Esophagus (tissue), 2 donors: ENCODE measurements around the gene CFAP54. TPM values are rescaled to one million over a fixed set of nuclear protein-coding genes. Genes with fewer than 3 reads are reported as not detected.

Experiments
- H3K27ac ChIP-seq, 2 donors: one replicate each; pipeline ENCODE4 v1.5.1; 2013; ENCODE audit warnings: low read depth in 2 of 2, mild to moderate bottlenecking in 2 of 2, inconsistent platforms in 1 of 2, low read length in 1 of 2, moderate library complexity in 1 of 2
- H3K27me3 ChIP-seq, 2 donors: one replicate each; pipeline ENCODE4 v1.6.1; 2013; ENCODE audit warnings: low read length in 2 of 2, control low read depth in 1 of 2, mild to moderate bottlenecking in 1 of 2; ENCODE audit not compliant: insufficient read depth in 2 of 2, control insufficient read depth in 1 of 2
- H3K36me3 ChIP-seq, 2 donors: one replicate each; pipeline ENCODE4 v1.6.1; 2013; ENCODE audit warnings: low read length in 1 of 2; ENCODE audit not compliant: control insufficient read depth in 2 of 2, insufficient read depth in 2 of 2
- H3K4me1 ChIP-seq, 2 donors: one replicate each; pipeline ENCODE4 v1.6.1; 2013; ENCODE audit warnings: low read length in 1 of 2; ENCODE audit not compliant: control insufficient read depth in 2 of 2, insufficient read depth in 2 of 2
- H3K4me3 ChIP-seq, 2 donors: one replicate each; pipeline ENCODE4 v1.5.1; 2013; ENCODE audit warnings: low read length in 2 of 2, mild to moderate bottlenecking in 2 of 2, low read depth in 1 of 2, moderate library complexity in 1 of 2
- H3K9me3 ChIP-seq, 2 donors: one replicate each; pipeline ENCODE4 v1.6.1; 2013; ENCODE audit warnings: mild to moderate bottlenecking in 2 of 2, low read depth in 1 of 2, low read length in 1 of 2, moderate library complexity in 1 of 2; ENCODE audit not compliant: control insufficient read depth in 2 of 2, insufficient read depth in 1 of 2
- WGBS, 2 donors: extraction: QIAGEN DNeasy Blood & Tissue Kit; methylation state at CpG; one replicate each; pipeline ENCODE4 v1.1.7; 2013; 5-methylcytosine and 5-hydroxymethylcytosine counted together
- polyA plus RNA-seq, 2 donors: library from polyadenylated mRNA; stranded (reverse); fragments of 200-250 nt; gene quantifications; one replicate each; pipeline ENCODE4 v1.2.3, GENCODE V29; 2013
- donor health status: healthy with polysubstance abuse.
- donor health status: Bipolar disorder and iron deficiency.

CFAP54 gene
- polyA plus RNA-seq, 2 donors, result 0.06 to 0.08 TPM

DNA sequence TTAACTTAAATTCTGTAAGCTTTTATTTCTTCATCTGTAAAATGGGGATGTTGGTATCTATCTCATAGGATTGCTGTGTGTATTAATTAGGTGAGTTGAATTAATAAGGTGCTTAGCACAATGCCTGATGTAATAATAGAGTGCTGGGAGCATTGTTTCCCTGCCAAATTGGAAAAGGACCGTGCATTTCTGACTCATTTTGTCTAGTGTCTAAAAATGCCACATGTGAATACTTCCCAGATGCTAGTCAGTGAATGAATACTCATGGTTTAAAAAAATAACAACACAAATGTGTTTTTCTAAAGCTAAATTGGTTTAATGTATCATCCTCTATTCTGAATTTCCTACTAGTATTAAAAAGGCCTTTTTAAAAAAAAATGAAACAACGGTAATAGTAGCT, 372.3 kb downstream of the CFAP54 start:
- no peaks in the 10 kb centered on the region for H3K4me1 ChIP-seq
- no peak overlapping the region for H3K27ac ChIP-seq
- H3K9me3 ChIP-seq, result no peaks in the 10 kb centered on the region
- no peak overlapping the region for H3K4me3 ChIP-seq
- no peaks in the 10 kb centered on the region for H3K36me3 ChIP-seq
- WGBS, 2 donors, result 59 to 61% methylated on average over 2 of the region's 2 CpGs
- no peaks in the 10 kb centered on the region for H3K27me3 ChIP-seq

DNA sequence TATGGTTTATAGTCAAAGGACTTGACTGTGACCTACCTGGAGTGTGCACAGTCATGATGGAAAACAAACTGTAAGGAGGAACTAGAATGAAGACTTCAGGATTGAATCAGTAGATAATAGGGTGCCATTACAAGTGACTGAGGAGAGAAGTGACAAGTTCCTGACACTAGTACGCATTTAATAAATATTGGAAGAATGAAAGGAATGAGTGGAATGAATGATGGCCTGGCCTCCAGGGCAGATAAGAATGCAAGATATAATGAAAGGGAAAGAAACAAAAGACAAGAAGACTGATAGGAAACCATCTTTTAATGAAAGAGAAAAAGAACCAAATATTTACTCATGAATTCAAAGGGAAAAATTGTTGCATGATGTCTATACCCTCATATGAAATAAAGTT, 372.9 kb downstream of the CFAP54 start:
- no peaks in the 10 kb centered on the region for H3K9me3 ChIP-seq
- H3K36me3 ChIP-seq, result no peaks in the 10 kb centered on the region
- H3K4me3 ChIP-seq, result no peak overlapping the region
- H3K27me3 ChIP-seq, result no peaks in the 10 kb centered on the region
- no peaks in the 10 kb centered on the region for H3K4me1 ChIP-seq
- H3K27ac ChIP-seq, result no peak overlapping the region
- WGBS, 2 donors, result 79 to 89% methylated on average over 1 of the region's 1 CpG

DNA sequence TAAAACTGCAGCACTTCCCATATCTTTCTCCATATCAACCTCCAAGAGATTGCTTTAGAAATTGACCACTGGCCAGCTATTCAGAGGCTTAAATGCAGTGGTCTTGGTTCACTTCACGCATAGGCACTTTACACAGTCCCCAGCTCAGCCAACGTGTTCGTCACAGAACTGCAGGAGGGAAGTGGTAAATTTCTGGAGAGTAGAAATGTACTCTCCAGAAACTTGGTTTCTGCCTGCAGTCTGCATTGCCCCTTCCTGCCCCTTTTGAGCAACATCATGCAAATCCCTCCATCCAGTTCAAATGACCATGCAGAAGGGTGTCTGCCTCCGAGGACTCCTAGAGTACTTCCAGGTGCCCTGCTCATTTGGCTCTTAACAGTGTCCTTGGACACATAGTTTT, 375.0 kb downstream of the CFAP54 start:
- no peaks in the 10 kb centered on the region for H3K36me3 ChIP-seq
- WGBS, 2 donors, result 56 to 73% methylated on average over 4 of the region's 4 CpGs

DNA sequence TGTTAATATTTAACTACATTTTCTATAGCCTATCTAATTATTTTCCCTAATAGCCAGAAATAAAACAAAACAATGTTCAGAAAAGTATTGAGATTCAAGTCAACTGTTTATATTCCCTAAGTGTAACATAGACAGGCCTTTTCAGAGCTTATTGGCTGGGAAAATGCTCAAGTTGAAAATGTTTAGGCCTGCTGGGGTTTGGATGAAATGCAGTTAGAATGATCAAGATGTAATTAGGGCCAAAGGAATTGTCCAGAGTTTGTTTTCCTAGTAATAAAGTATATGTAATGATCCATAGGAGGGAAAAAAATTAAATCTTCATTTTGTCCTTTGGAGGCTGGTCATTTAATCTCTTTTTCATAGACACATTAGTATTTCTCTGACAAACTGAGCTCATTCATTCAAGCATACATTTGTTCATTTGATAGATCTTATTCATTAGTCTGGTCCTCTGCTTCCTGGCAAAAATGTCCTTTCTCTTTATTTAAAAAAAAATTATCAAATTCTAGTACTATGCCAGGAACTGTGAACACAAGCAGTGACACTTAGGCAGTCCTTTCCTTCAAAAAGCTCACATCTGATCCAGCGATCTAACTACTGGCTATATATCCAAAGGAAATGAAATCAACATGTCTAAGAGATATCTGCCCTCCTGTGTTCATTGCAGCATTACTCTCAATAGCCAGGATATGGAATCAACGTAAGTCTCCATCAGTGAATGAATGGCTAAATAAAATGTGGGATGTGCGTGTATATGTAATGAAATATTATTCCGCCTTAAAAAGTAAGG, 377.6 kb downstream of the CFAP54 start:
- 84 to 93% methylated on average over 4 of the region's 4 CpGs for WGBS, 2 donors
- Histone ChIP-seq H3K9me3 (no peaks in the 10 kb centered on the region), H3K36me3 (no peaks in the 10 kb centered on the region), H3K27me3 (no peaks in the 10 kb centered on the region), H3K4me3 (no peak overlapping the region), H3K27ac (no peak overlapping the region), H3K4me1 (no peaks in the 10 kb centered on the region)

More for the DNA sequence above, 375.0 kb downstream of the CFAP54 start:
- Histone ChIP-seq H3K27me3 (no peaks in the 10 kb centered on the region), H3K9me3 (no peaks in the 10 kb centered on the region), H3K27ac (no peak overlapping the region), H3K4me3 (no peak overlapping the region), H3K4me1 (no peaks in the 10 kb centered on the region)

DNA sequence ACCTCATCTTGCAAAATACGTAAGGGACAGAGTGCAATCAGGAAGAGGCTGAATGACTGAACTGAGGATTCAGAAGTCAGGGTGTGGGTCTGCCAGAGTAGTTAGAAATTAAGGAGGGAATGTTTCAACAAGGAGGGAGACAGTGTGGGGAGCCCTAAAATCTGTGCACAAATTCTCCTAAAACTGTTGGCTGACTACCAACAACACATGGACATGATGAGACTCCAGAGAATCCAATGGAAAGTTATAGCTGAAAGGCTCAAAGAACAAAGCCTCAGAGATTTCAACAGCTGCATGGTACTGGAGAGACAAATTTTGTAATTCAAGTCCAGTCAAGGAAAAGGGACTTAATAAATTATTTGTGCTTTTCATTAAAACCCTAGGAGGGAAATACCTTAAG, 381.6 kb downstream of the CFAP54 start:
- H3K9me3 ChIP-seq, result no peaks in the 10 kb centered on the region
- 84 to 88% methylated on average over 1 of the region's 1 CpG for WGBS, 2 donors
- no peaks in the 10 kb centered on the region for H3K4me1 ChIP-seq
- no peaks in the 10 kb centered on the region for H3K36me3 ChIP-seq
- H3K27me3 ChIP-seq, result no peaks in the 10 kb centered on the region
- H3K27ac ChIP-seq, result no peak overlapping the region
- H3K4me3 ChIP-seq, result no peak overlapping the region

DNA sequence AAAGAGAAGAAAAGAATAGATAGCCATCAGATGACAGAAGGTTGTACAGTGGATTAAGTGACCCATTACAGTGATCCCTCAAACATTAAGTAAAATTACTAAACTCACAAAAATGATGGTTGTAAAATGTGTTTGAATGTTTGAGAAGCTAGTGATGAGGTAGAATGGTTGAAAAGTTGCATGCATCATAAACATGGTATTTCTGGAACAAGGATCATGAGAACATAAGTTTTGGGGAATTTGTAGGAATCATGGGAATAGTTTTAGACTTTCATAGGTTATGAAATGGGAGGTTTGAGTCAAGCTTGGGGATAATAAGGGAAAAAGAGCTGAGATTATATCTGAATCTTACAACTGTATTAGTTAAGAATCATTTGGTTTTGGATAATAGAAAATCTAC, 383.6 kb downstream of the CFAP54 start:
- Histone ChIP-seq H3K27ac (no peak overlapping the region), H3K9me3 (no peaks in the 10 kb centered on the region), H3K27me3 (no peaks in the 10 kb centered on the region), H3K4me1 (no peaks in the 10 kb centered on the region), H3K36me3 (no peaks in the 10 kb centered on the region), H3K4me3 (no peak overlapping the region)

DNA sequence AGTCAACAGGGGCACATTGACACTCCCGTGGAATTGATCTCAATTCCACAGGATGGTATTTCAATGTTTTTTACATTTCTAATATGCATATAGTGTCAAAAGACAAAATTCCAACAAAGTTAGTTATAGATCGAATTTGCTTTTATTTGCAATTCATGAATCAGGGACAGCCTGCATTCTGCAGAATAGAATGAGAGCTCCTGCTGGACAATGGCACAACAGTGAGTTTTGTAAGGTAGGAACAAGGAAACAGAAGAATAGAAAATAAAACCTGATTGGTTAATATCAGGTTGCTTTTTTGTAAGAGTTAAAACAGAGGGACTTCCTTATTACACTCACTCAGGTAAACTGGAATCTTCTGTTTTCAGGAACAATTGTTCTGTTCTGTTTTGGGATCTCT, 384.8 kb downstream of the CFAP54 start:
- 86 to 87% methylated on average over 2 of the region's 2 CpGs for WGBS, 2 donors
- no peak overlapping the region for H3K27ac ChIP-seq
- H3K4me1 ChIP-seq, result no peaks in the 10 kb centered on the region
- no peak overlapping the region for H3K4me3 ChIP-seq
- no peaks in the 10 kb centered on the region for H3K9me3 ChIP-seq
- no peaks in the 10 kb centered on the region for H3K36me3 ChIP-seq
- no peaks in the 10 kb centered on the region for H3K27me3 ChIP-seq

DNA sequence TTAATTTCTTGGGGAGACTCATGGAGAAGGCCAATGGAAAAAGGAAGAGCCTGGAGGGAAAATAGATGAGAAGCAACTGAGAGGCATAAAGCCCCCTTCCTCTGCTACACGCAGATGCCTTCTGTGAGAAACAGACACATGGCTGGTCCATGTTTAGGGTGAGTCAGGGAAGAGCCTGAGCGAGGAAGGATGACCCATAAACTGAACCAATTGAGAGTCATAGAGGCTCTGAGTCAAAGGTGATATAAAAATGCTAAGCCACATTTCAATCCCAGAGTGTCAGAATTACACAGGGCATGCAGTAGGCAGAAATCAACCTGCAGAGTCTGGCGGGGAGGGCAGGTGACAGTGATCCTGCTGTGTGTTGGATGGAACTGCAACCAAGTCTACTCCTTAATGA, 387.6 kb downstream of the CFAP54 start:
- no peaks in the 10 kb centered on the region for H3K36me3 ChIP-seq
- no peaks in the 10 kb centered on the region for H3K9me3 ChIP-seq
- H3K4me1 ChIP-seq, result no peaks in the 10 kb centered on the region
- WGBS, 2 donors, result 87 to 89% methylated on average over 3 of the region's 3 CpGs
- no peak overlapping the region for H3K4me3 ChIP-seq
- no peaks in the 10 kb centered on the region for H3K27me3 ChIP-seq
- H3K27ac ChIP-seq, result no peak overlapping the region

DNA sequence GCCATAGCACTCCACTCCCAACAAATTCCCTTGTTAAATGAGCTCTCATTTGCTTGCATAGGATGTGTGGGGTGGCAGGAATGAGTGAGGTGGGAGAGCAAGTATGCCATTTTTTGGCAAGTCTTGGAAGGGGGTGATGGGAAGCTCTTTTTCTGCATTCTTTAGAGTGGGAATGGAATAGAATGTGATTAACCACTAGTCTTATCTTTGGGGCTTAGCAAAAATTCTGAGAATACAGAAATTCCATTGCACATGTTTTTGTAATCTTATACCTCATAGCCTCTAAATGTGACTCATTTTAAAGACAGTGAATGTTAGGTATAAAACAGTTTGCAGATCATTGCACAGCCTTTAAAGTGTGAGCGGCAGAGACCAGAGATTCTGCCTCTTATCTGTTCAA, 389.3 kb downstream of the CFAP54 start:
- Histone ChIP-seq H3K4me1 (no peaks in the 10 kb centered on the region), H3K27ac (no peak overlapping the region), H3K4me3 (no peak overlapping the region), H3K9me3 (no peaks in the 10 kb centered on the region), H3K36me3 (no peaks in the 10 kb centered on the region), H3K27me3 (no peaks in the 10 kb centered on the region)
- 77 to 80% methylated on average over 1 of the region's 1 CpG for WGBS, 2 donors

DNA sequence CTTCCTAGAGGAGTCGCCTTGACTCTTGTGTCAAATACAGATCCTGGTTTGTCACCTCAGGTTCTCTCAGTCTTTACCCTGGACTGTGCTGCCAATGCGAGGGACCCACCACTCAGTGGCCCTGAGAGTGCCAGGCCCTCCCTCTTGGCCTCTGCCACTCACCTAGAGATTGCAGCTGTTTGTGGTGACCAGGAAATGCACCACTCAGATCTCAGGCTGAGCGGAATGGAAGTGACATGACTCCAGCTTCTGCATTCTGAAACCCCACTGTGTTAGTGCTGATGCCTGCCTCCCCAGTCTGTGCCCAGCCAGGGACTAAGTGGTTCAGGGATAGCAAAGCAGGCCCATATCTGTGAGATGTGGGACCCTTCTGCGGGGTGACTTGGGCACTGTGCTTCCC, 389.9 kb downstream of the CFAP54 start:
- Histone ChIP-seq H3K27me3 (no peaks in the 10 kb centered on the region), H3K36me3 (no peaks in the 10 kb centered on the region), H3K9me3 (no peaks in the 10 kb centered on the region), H3K4me1 (no peaks in the 10 kb centered on the region), H3K27ac (no peak overlapping the region), H3K4me3 (no peak overlapping the region)
- 78 to 91% methylated on average over 4 of the region's 4 CpGs for WGBS, 2 donors
